Stomach (tissue), 4 donors: ENCODE results near the gene NRIP3.

Experiments
- CTCF ChIP-seq, 7 experiments: fragments of 450-650 bp in 4 of 7; fragments of 200-600 bp in 3 of 7; sonication (generic) in 3 of 7; IDR thresholded peaks; one replicate each; pipeline ENCODE4 v1.5.1; 2016 to 2019; ENCODE audit warnings: antibody characterized with exemption in 7 of 7, control low read depth in 2 of 7, mild to moderate bottlenecking in 1 of 7
- POLR2A ChIP-seq, 4 donors: fragments of 450-650 bp; IDR thresholded peaks; one replicate each; pipeline ENCODE4 v1.6.1; 2016; ENCODE audit warnings: antibody characterized with exemption in 4 of 4, control low read depth in 2 of 4, mild to moderate bottlenecking in 1 of 4, moderate library complexity in 1 of 4

- TF ChIP-seq CTCF (IDR thresholded peaks at IDR 0.05), result no peak
- no peak for TF ChIP-seq POLR2A (IDR thresholded peaks at IDR 0.05)
These were observed 66.6 kb downstream of the NRIP3 start for GRCh38 chr11:8937159-8937558.
